HPDE6-E6E7 (cell line): ENCODE results near the gene GMPR2.
"Not testable (repeated sequence)": the region's sequence is repeated elsewhere in the genome, so short reads cannot be mapped to it uniquely, and the experiment has no call there.

Source experiments
- DNase-seq: peaks from one replicate; pipeline ENCODE4 v3.0.0; 2011; ENCODE audit warnings: missing footprints; ENCODE audit errors: extremely low spot score

GMPR2 gene

DNA sequence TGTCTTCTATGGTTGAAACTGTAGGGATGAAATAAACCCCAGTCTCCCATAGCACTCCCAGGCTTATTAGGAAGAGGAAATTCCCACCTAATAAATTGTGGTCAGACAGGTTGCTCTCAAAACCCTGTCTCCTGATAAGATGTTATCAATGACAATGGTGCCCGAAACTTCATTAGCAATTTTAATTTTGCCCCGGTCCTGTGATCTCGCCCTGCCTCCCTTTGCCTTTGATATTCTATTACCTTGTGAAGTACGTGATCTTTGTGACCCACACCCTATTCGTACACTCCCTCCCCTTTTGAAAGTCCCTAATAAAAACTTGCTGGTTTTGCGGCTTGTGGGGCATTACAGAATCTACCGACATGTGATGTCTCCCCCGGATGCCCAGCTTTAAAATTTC is 30.2 kb upstream of the GMPR2 start:
- not testable (repeated sequence) for DNase-seq

GRCh38 chr14:24203249-24203886 is 29.4 kb upstream of the GMPR2 start:
- not testable (repeated sequence) for DNase-seq

GRCh38 chr14:24204163-24205146 is 28.3 kb upstream of the GMPR2 start:
- no peak for DNase-seq

DNA sequence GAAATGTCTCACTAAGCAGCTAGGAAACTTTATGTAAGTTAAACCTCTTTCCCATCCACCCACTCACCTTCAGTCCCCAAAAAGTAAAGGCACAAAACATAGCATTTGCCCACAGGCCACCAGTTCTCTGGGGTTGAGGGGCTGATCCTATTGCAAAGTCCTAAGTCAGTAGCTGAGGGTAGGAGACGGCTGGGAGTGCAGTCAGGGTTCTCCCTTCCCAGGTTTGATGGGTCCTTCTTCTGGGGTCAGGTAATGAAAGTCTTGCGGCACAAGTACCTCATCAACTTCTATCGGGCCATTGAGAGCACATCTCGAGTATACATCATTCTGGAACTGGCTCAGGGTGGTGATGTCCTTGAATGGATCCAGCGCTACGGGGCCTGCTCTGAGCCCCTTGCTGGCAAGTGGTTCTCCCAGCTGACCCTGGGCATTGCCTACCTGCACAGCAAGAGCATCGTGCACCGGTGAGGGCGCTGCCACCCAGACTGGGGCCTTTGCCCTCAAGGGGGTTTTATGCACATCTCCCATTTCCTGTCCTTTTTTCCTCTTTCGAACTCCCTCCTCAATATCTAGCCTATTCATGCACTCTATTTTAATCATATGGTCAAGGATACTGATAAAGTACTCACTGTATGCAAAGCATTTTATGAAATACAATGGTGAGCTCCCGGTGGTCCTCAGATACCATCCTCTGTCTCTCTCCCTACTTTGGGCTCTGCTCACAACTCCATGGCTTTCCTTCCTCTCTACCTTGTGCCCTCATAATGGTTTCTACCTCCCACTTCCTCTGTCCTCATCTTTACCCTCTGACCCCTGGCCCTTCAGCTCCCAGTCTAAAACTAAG is 26.2 kb upstream of the GMPR2 start:
- no peak for DNase-seq

DNA sequence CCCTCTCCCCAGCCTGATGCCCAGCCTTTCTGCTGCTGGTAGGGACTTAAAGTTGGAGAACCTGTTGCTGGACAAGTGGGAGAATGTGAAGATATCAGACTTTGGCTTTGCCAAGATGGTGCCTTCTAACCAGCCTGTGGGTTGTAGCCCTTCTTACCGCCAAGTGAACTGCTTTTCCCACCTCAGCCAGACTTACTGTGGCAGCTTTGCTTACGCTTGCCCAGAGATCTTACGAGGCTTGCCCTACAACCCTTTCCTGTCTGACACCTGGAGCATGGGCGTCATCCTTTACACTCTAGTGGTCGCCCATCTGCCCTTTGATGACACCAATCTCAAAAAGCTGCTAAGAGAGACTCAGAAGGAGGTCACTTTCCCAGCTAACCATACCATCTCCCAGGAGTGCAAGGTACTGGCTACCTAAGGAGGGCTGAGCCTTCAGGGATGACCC is 25.6 kb upstream of the GMPR2 start:
- no peak for DNase-seq

DNA sequence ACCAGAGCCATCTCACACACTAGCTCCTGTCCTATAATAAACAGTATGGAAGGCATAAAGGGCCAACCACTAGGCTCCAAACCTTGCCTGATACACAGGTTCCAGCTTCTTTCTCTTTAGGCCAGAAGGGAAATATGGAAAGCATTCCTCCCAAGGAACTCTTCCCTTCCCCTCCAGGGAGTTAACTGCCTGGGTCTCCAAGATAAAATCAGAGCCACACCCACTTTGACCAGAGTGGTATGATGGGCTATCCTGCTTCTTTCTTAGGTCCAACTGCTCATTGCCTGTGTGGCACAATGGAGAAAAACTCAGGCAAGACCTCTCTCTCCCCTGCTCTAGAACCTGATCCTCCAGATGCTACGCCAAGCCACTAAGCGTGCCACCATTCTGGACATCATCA is 25.1 kb upstream of the GMPR2 start:
- DNase-seq: no peak

DNA sequence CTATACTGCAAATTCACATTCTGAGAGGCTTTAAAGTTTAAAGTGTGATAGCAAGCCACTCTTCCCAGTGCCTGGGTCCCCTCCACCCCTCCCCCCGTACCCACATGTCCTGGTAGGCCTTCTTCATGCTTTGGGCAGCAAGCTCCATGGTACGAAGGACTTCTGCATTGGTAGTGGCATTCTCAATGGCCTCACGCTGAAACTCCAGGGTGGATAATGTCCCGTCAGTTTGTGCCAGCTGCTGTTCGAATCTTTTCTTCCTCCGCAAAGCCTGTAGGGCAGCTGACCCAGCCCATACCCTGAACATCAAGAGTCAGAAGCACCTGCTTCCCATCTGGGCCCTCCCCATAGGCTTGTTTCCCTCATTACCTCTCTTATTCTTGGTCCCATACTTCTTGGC is 21.4 kb upstream of the GMPR2 start:
- DNase-seq: no peak

DNA sequence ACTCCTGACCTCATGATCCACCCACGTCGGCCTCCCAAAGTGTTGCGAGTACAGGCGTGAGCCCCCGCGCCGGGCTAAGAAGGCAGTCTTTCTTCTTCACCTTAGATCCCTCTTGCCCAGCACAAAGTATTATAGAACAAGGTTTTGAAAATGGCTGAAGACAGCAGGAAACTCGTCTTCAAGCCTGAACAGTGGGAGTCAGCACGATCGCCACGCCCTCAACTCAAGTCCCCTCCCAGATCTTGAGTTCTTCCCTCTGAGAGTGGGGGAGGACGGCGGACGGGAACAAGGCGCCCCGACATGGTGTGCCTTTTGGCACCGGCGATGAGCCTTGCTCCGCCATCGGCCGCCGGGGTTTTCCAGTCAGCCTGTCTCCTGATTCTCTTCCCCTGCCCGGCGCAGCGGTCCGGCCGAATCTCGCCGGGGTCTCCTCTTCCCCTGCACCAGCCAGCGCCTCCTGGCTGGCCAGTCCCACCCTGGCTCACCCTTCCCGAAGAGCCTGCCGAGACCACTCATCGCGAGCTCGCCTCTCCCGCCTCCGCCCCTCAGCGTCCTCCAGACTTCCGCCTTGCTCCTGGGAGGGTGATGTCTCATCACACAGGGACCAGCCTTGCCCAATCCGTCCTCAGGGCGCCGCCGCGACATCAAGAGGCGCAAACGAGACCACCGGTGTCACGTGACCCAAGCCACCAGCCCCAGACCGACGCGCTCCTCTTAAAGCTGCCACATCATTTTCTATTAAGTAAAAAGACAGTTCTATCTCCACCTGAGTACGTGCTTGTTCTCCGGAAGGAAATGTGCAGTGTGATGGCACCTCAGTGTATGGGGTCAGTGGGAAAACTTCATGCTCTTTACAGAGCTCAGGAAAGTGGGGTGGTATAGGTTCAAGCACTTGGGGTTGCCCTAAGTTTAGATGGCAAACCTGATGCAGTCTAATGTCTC is 19.5 kb upstream of the GMPR2 start, which contains the start of gene CHMP4A:
TSS of gene CHMP4A (minus strand) at position 565 of the 942 bp plus-strand sequence. CDS start at position 516, 49 bp downstream.
- peak; percentile 97 for DNase-seq

DNA sequence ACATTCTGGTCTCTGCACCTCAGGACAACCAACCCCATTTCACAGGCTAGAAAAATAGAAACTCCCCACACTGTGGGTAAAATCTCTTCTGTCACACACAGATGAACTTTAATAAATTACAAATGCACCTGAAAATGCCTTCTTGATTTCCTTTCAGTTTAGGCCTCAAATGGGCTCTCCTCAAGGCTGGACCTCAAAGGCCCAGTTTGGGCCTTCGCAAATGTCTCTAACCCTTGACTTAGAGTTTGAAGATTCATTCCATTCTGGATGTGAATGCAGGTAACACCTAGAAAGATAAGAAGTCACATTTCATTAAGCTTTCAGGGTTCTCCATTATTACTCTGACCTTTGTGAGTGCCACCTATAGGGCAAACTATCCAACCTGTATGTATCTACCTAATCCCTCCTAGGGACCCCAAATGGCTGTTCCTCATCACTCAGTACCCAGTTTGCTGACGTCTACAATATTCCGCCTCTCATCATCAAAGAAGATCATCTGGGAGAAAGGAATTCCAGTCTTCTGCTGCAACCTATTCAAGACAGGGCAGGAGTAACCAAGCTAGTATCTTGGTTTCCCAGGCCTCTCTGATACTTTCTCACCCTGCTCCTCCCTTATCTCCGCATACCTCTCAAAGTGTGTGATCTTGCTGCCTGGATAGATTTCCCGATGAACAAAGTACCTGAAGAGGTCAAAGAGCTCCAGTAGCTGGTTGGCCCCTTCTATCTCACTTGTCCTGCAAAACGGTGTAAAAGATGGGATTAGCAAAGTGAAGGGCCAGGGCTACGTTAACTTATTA is 18.7 kb upstream of the GMPR2 start:
- no peak for DNase-seq

GRCh38 chr14:24215495-24216344 is 17.0 kb upstream of the GMPR2 start, which contains the start of gene MDP1:
Gene MDP1, minus strand, starts transcription at chr14:24216066. Its CDS starts 111 bp downstream, at chr14:24215955.
- DNase-seq: peak; percentile 83

DNA sequence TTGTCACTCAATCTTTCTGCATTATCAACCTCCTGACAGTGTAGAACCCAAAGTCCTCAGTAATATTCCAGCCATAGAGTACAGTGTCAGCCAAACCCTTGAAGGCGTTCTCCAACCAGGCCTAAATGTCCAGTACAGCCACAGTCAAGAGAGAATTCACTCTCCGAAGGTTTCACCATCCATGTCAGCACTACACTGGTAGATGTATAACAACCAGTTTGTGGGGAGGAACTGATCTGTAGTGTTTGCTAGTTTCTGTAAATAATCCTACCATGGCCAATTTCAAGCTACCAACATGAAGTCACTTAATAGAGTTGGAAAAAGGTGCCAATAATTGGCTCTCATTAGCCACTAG is 16.4 kb upstream of the GMPR2 start:
- DNase-seq: no peak

DNA sequence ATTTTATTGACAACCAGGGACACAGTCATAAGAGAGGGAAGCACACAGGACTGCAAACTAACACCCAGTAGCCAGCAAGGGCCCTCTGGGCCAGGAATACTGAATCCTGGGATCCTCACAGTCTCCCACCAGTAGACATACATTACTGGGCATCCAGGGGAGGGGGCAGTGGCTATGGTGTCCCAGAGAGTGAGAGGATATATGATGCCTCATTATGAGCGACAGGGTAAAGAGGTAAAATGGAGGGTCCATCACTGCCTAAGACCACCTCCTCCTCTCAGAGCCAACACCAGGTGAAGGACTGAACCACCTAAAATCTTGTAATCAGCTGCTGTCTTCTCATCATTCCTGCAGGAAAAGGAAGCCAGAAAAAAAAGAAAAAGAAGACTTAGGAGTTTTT is 15.9 kb upstream of the GMPR2 start:
- DNase-seq: not testable (repeated sequence)

GRCh38 chr14:24219080-24219479 is 13.6 kb upstream of the GMPR2 start:
- no peak for DNase-seq

- DNase-seq: no peak
Observed at GRCh38 chr14:24219521-24219920, 13.2 kb upstream of the GMPR2 start.

- not testable (repeated sequence) for DNase-seq
Observed at GRCh38 chr14:24222987-24223386, 9.7 kb upstream of the GMPR2 start.

GRCh38 chr14:24224618-24225071 is 8.1 kb upstream of the GMPR2 start:
- DNase-seq: peak; percentile 44

DNA sequence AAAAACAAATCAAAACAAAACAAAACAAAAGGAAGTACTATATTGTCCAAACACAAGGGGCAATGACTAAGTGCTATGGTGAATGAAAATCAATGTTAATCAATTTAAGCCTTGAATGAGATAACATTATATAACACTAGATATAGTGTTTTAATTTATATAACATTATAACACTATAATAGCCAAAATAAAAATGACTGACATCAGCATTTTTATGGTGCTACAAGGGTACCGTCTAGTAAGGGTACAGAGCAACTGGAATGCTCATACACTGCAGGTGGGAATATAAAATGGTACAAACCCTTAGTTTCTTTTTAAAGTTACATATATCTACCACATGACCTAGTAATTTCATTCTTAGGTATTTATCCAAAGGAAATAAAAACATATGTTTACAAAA is 6.3 kb upstream of the GMPR2 start:
- DNase-seq: no peak

DNA sequence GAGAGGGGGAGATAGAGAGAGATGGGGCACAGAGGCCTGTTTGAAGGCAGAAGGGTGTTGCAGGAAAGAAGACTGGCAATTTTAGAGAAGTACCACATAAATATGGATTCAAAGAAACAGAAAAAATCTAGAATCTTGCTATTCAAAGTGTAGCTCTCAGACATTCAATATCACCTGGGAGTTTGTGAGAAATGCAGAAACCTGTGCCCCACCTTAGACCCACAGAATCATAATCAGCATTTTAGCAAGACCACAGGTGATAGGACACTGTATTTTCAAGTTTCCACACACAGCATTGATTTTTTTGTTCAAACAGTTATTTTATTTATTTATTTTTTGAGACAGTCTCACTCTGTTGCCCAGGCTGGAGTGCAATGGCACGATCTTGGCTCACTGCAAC is 3.8 kb upstream of the GMPR2 start:
- DNase-seq: no peak
